Myocyte (in vitro differentiated cells): ENCODE measurements around the gene RNF217. TPM values are rescaled to one million over a fixed set of nuclear protein-coding genes. Genes with fewer than 3 reads are reported as not detected.
"Not testable (repeated sequence)": the region's sequence is repeated elsewhere in the genome, so short reads cannot be mapped to it uniquely, and the experiment has no call there.

Experiments
- DNase-seq: peaks from one replicate; pipeline ENCODE4 v3.0.0-alpha.2; 2012; ENCODE audit warnings: low read depth
- total RNA-seq: library from RNA; depleted of rRNA; stranded (reverse); fragments of >200 nt; gene quantifications from 2 replicates; pipeline ENCODE4 v1.2.3, GENCODE V29; 2014

Gene RNF217
- total RNA-seq, 1 donor from 2014 or later, result 31.3 TPM

DNA sequence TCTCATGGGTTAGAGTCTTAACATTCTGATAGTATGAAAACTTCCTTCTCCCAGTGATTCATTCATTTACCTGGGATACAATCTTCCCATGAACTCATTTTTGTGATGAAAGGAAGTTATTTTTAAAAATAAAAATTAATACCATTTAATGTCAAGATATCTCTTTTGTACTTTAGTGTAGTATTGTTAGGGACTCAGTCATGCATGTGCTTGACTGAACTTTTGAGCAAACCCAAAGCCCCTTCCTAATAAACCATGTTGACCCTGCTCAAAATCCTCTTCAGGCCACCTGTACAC is 52.4 kb downstream of the RNF217 start:
- no peak for DNase-seq

DNA sequence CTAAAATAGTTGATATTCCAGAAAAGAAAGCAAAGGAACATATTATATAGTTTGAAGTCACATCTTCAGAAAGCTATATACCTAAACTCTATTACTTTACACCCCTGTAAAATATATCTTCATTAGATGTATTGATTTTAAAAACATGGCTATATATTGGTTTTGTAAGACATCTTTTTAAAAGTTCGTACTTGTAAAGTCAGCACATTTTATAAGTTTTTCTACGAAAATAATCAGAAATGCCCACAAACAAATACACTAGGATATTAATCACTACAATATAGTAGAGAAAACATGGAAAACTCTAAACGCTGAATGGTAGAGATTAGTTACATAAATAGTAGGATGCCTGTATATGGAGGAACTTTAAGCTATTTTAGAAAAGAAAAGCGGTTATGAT is 52.9 kb downstream of the RNF217 start:
- DNase-seq, result no peak

DNA sequence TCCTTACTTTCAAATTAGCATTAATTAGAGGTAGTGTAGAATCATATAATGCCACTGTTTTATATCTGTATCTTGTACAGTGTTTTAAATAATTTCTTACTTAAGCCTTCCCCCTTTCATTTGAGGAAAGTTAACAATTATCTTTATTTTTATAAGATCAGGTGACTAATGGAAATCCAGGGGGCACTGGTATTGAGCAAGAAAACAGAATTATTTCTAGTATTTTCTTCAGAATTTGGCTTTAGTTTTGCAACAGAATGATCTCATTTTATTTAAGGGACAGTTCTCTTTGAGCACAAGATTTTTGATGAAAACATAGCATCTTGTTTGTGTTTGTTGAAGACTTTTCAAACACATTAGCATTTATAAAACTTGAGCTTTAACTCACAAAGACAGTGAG is 55.9 kb downstream of the RNF217 start:
- DNase-seq, result no peak

DNA sequence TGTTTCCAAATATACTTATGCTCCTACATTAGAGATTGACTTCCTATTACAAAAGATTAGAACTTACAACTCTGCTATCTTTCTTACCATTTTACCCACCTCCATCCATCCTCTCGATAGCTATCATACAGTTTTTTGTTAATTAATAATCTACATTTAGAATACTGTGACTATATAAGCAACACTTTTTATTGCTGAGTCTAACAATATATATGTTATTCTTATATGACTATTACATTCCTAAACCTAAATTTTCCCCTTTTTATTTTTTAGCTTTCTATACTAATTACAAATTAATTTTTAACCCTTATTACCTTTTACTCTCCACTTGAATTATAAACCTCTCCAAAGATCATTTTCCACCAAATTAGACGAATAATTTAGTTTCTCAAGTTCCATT is 57.0 kb downstream of the RNF217 start:
- no peak for DNase-seq

DNA sequence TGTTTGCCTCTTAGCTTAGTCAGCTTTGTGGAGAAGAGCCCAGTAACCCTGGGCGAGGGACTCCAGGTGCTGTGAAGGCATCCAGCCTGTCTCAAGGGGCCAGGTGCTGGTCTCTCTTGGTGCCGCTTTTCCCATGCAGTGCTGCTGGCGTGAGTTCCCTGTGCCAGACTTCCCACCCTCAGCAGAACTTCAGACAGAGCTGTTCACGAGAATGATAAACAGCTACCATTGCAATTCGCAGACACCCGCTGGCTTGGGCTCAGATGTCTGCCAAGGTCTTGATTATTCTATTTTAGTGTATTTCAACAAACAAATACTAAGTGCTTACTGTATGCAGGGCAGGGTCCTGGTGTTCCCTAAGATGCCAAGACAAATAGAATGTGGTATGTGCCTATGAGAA is 57.7 kb downstream of the RNF217 start:
- DNase-seq, result no peak

DNA sequence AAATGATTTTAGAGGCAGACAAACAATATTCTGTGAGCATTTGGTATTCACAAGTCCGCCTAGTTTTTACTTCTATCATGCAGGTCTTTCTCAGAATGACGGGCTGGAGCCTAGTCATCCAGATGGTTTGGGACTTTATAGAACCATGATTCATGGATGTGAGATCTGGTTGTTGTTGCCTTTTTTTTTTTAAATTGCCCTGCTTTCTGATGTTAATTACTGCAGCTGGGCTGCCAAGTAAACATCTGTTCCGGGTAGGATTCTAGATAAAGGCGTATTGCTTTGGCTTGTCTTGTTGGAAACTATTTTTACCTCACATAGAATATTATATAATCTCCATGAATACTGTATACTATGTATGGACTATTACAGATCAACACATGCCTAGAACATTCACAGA is 58.1 kb downstream of the RNF217 start:
- peak; percentile 20 for DNase-seq

DNA sequence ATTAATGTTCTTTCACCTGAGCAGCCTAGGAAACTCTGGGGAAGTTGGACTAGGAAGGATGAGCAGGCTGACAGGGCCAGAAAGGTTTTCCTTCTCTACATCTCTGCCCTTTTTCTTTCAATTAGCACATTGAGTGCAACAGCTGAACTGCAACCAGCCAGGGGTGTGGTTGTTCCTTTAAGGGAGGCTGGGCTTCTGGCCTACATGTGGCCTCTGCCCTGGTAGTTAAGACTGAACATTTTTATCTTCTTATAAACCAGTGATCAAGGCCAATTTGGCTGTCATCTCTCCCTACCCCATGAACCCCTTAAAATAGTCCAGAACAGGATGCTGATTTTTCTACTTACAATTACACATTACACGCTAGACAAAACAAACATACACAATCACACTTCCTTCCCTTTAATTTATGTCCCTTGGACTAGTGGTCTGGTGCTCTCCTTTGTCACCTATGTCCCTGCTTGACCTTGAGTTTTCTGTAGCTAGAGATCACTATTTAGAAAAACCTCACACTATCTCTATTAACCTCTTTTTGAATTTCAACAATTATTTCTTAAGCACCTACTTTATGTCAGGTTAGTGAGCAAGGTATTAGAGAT is 60.3 kb downstream of the RNF217 start:
- DNase-seq, result peak; percentile 64

DNA sequence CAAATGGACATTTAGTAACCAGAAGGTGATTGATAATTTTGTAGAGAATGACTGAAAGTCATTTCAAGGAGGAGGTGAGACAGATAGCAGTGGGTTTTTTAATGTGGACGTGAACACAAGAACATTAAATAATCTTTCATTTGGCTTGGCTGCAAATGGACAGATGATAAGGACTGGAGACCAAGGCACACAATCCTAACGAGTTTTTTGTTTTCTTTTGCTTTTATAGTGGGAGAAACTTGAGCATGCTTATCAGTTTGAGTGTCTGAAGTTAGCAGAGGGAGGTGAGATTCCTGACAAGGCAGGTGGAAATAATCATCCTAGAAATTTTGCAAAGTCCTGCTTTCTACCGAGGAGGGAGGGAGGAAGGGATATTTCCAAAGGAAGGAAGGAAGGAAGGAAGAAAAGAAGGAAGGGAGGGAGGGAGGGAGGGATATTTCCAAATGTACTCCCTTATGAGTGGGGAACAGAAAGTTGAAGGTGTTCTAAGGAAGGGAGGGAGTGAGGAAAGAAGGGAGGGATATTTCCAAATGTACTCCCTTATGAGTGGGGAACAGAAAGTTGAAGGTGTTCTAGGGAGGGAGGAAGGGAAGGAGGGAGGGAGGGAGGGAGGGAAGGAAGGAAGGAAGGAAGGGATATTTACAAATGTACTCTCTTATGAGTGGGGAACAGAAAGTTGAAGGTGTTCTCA is 63.1 kb downstream of the RNF217 start:
- DNase-seq, result no peak

DNA sequence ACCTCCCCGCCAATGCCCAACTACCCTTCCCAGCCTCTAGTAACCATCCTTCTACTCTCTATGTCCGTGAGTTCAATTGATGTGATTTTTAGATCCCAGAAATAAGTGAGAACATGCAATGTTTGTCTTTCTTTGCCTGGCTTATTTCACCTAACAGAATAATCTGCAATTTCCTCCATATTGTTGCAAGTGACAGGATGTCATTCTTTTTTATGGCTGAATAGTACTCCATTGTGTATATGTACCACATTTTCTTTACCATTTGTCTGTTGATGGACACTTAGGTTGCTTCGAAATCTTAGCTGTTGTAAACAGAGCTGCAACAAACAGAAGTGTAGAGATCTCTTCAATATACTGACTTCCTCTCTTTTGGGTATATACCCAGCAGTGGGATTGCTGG is 65.0 kb downstream of the RNF217 start:
- no peak for DNase-seq

DNA sequence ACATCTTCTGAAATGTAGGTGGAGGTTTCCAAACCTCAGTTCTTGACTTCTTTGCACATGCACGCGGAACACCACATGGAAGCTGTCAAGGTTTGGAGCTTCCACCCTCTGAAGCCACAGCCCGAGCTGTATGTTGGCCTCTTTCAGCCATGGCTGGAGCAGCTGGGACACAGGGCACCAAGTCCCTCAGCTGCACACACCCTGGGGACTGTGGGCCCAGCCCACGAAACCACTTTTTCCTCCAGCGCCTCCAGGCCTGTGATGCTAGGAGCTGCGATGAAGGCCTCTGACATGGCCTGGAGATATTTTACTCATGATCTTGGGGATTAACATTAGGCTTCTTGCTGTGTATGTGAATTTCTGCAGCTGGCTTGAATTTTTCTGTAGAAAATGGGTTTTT is 68.7 kb downstream of the RNF217 start:
- peak; percentile 43 for DNase-seq

DNA sequence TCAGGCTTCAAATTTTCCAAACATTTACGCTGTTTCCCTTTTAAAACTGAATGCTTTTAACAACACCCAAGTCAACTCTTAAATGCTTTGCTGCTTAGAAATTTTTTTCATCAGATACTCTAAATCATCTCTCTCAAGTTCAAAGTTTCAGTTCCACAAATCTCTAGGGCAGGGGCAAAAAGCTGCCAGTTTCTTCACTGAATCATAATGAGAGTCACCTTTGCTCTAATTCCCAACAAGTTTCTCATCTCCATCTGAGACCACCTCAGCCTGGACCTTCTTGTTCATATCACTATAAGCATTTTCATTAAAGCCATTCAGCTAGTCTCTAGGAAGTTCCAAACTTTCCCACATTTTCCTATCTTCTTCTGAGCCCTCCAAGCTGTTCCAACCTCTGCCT is 69.1 kb downstream of the RNF217 start:
- no peak for DNase-seq

DNA sequence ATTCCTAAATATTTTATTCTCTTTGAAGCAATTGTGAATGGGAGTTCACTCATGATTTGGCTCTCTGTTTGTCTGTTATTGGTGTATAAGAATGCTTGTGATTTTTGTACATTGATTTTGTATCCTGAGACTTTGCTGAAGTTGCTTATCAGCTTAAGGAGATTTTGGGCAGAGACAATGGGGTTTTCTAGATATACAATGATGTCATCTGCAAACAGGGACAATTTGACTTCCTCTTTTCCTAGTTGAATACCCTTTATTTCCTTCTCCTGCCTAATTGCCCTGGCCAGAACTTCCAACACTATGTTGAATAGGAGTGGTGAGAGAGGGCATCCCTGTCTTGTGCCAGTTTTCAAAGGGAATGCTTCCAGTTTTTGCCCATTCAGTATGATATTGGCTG is 72.7 kb downstream of the RNF217 start:
- not testable (repeated sequence) for DNase-seq

DNA sequence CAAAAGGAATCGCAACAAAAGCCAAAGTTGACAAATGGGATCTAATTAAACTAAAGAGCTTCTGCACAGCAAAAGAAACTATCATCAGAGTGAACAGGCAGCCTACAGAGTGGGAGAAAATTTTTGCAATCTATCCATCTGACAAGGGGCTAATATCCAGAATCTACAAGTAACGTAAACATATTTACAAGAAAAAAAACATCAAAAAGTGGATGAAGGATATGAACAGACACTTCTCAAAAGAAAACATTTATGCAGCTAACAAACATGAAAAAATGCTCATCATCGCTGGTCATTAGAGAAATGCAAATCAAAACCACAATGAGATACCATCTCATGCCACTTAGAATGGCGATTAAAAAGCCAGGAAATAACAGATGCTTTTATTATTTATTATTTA is 74.2 kb downstream of the RNF217 start:
- not testable (repeated sequence) for DNase-seq

DNA sequence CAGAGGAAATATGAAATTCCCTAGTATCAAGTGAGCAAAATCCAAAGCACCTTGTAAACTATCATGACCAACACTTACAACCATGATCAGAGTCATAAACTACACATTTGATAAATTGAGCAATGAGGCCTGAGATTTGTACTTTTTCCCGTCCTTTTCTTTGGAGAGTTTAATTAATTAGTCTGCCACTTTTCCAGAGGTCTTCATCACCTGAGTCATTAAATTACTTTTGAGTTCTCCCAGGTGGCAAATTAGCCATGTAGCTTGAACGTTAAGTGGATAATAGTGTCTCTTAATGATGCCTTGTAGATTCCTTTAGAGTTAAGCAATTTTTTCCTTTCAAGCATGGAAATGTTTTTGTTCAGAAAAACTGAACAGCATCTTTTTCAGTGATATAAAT is 75.6 kb downstream of the RNF217 start:
- DNase-seq, result no peak

DNA sequence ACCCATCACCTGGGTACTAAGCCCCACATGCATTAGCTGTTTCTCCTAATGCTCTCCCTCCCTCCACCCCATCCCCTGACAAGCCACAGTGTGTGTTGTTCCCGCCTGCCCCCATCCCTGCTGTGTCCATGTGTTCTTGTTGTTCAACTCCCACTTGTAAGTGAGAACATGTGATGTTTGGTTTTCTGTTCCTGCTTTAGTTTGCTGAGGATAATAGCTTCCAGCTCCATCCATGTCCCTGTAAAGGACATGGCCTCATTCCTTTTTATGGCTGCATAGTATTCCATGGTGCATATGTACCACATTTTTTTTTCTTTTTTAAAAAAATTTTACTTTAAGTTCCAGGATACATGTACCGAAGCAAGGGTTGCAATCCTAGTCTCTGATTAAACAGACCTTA is 76.7 kb downstream of the RNF217 start:
- no peak for DNase-seq

DNA sequence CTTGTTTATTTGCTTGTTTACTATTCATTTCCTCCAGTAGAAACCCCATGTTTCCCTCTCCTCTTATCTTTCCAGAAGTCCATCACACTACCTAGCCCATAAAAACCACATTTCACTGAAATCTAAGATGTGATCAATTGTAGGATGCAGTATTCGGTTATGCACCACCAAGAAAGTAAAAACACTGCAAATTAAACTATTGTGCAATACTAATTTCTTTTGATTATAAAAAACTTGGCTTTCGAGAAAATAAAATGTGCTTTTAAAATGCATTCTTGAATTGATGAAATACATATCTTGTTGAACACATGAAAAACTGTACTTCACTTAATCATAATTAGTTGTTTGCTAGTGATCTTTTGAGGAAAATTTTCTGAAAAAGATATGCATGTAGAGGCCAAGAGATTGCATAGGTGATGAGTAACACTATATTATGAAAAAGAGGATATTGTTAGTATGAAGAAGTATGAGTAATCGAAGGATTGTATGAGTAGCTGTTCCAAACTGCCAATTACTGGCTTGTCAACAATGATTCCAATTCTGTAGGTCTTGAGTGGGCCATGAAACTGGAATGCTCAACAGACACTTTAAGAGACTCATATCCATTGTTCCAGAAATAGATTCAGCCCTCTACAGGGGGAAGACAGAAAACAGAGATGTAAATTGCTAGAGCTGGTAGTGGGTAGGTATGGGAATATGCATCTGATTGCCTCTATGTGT is 79.7 kb downstream of the RNF217 start:
- DNase-seq, result no peak

DNA sequence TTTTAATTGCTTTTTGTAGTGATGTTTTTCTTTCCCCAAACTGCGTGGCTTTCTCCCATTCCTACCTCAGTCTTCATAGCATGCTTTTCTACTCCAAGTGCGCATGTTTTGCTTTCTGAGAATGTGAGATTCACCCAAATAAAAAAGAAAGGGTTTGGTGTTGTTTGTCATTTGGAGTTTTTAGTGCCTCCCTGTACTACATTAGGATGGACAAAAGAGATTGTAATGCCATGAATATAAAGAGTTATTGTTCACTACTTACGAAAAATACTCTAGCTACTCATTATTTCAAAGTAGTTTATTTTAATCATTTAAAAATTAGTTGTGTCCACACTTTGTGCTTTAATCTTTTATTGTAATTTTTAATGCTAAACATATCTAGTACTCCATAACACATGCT is 81.8 kb downstream of the RNF217 start:
- DNase-seq, result no peak

DNA sequence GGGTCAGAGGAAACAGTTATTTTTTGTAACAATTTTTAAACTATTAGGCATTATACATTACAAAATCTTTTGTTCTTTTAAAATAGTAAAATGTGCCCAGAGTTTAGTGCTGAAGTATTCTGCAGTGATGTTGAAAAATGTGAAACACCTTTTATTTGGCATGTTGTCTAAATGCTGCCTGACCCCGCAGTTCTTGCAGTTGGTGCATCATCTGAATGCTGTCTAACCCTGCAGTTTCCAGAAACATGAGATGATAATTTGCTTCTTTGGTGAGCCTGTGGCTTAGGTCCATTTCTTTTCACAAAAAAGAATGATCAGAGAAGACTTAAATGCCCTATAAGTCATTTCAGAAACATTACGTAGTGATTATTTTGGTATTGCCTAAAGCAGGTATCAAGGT is 82.4 kb downstream of the RNF217 start:
- DNase-seq, result no peak

DNA sequence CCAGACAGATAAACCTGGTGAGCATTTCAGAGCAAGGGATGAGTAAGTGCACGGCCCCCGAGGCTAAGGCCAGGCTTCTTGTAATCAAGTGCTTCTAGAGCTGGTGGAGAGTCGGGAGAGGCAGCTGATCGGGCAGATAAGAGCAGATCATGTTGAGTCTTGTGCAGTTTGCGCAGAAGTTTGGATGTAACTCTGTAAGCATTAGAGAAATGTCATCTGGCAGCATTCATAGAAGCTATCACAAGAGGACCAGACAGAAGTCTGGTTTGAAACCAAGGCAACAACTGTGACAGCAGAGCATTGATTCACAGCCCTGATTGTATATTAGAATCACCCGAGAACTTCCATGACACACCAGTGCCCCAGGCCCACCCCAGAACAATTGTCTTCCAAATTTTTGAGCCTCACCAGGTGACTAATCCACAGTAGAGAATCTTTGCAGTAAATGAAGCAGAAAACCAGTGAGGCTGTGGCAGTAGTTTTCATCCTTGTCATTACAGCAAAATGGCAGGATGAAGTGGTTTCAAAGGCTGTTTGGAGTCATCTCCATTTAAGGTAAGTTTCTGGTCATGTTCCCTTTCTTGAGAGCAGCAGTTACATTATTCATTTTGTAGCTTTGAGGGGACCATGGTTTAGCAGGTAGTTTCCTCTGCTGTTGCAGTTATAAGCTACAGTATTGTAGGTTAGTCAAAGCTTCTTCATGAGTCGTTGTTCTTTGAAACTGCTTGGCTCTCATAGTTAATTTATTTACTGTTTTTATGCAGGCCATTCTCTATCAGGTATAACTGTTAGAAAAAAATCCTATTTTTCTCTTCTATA is 84.1 kb downstream of the RNF217 start:
- DNase-seq, result no peak

DNA sequence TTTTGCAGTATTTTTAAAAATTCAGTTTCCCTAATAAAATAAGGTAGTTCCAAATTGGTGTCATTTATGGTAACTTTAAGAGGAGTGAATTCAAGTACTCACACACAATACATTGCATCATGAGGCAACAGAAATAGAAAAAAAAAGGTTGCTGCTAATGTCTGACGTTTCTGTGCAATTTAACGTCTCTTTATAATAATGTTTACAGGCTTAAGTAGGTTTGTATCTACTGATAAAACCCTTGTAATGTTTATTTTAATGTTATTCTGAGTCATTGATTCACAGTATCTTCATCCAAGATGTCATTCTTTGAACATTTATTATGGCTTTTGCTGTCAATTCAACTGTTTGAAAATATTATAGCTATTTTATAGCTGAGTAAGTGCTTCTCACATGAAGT is 86.0 kb downstream of the RNF217 start:
- no peak for DNase-seq

DNA sequence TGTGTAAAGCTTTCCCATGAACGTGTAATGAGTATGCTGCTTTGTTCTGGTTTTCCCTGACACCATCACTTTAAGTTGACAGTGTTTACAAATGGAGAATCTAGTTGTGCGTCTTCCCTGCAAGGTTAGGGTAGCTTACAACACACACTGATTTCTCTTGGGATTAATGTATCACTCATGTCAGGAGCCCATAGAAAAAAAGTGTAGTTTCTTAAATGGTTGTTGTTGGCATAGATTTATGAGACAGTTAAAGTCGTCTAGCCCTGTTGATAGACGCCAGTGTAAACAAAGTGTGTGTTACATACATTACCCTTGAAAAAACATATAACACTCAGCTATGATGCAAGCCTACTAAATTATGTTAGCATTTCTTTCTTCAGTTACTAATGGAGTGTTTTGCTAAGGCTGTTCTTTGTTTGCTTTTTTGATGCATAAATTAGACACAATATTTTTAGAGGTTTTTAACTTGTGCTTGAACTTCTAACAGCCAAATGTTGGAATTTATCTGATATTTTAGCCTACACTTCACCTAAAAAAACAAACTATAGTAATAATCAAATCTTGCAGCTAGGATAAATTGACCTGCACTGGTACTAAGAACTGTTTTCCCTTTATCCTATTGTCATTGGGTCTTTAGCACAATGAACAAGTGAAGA is 88.6 kb downstream of the RNF217 start:
- DNase-seq, result no peak

DNA sequence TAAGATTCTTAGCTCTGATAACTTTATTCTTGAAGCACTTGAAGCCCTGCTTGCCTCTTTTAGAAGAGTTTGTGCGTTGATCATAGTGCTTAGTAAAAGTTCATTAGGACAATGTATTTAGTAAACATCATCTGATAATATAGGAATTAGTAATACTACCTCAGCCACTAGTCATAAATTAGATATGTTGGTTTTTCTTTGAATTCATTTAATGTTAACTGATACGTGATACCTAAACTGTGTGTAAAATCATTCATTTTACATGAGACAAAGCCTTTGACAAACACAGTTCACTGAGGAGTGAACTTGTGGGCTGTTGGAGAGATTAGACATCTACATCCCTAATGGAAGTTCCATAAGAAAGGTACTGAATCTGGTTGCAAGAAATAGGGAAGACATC is 91.6 kb downstream of the RNF217 start:
- DNase-seq, result no peak
